Activated naive CD4-positive, alpha-beta T cell (primary cell): ENCODE measurements around the gene ACACA.
"Not testable (repeated sequence)": the region's sequence is repeated elsewhere in the genome, so short reads cannot be mapped to it uniquely, and the experiment has no call there.

Experiments used
- DNase-seq, 4 experiments: peaks; one replicate each; lab custom pipeline; 2025; lab: John Stamatoyannopoulos, UW

The ACACA gene

GRCh38 chr17:37098152-37098551 lies 308.5 kb downstream of the ACACA start:
- DNase-seq, result no peak

GRCh38 chr17:37097154-37097553 lies 309.5 kb downstream of the ACACA start:
- no peak for DNase-seq

GRCh38 chr17:37096071-37096470 lies 310.6 kb downstream of the ACACA start:
- DNase-seq, result no peak

- no peak for DNase-seq
Measured at GRCh38 chr17:37094391-37094790, 312.2 kb downstream of the ACACA start.

- no peak for DNase-seq
Measured at GRCh38 chr17:37092701-37093100, 313.9 kb downstream of the ACACA start.

GRCh38 chr17:37092071-37092470 lies 314.6 kb downstream of the ACACA start:
- DNase-seq, result no peak

GRCh38 chr17:37090941-37091340 lies 315.7 kb downstream of the ACACA start:
- DNase-seq, result no peak

GRCh38 chr17:37089956-37090355 lies 316.7 kb downstream of the ACACA start:
- no peak for DNase-seq

- DNase-seq, result no peak
Measured at GRCh38 chr17:37088913-37089312, 317.7 kb downstream of the ACACA start.

- no peak for DNase-seq
Measured at GRCh38 chr17:37088459-37088858, 318.2 kb downstream of the ACACA start.

GRCh38 chr17:37087683-37088082 lies 319.0 kb downstream of the ACACA start:
- no peak for DNase-seq

- no peak for DNase-seq
Measured at GRCh38 chr17:37086948-37087347, 319.7 kb downstream of the ACACA start.

- DNase-seq, result no peak
Measured at GRCh38 chr17:37086334-37086733, 320.3 kb downstream of the ACACA start.

- DNase-seq, result no peak
Measured at GRCh38 chr17:37084372-37084771, 322.3 kb downstream of the ACACA start.

GRCh38 chr17:37083456-37083855 lies 323.2 kb downstream of the ACACA start:
- DNase-seq, result no peak

GRCh38 chr17:37082985-37083384 lies 323.7 kb downstream of the ACACA start:
- no peak for DNase-seq

- DNase-seq, result no peak
Measured at GRCh38 chr17:37082311-37082860, 324.2 kb downstream of the ACACA start.

- no peak for DNase-seq
Measured at GRCh38 chr17:37081287-37081686, 325.3 kb downstream of the ACACA start.

GRCh38 chr17:37079735-37080134 lies 326.9 kb downstream of the ACACA start:
- DNase-seq, result no peak

- no peak for DNase-seq
Measured at GRCh38 chr17:37079065-37079708, 327.4 kb downstream of the ACACA start.

- not testable (repeated sequence) for DNase-seq
Measured at GRCh38 chr17:37073464-37073863, 333.2 kb downstream of the ACACA start.

GRCh38 chr17:37069087-37069486 lies 337.5 kb downstream of the ACACA start:
- DNase-seq, result no peak

- no peak for DNase-seq
Measured at GRCh38 chr17:37068266-37068665, 338.4 kb downstream of the ACACA start.

- DNase-seq, result no peak
Measured at GRCh38 chr17:37067555-37068111, 339.0 kb downstream of the ACACA start.
